ENCODE results near the gene ATF7IP. TPM values are rescaled to one million over a fixed set of nuclear protein-coding genes. Genes with fewer than 3 reads are reported as not detected.
"Not testable (repeated sequence)": the region's sequence is repeated elsewhere in the genome, so short reads cannot be mapped to it uniquely, and the experiment has no call there.

Gene ATF7IP
- total RNA-seq (2014; rRNA removed; shearing (Covaris generic)) = 10.4 and 11.1 TPM in 2 replicates

- DNase-seq (ENCODE audit: low spot score) = peak; percentile 97
Observed at GRCh38 chr12:14365294-14366208, at the start of gene ATF7IP. ATF7IP (plus strand) TSS chr12:14365682; CDS start chr12:14423916, 58,234 bp downstream.

- no peak for DNase-seq (ENCODE audit: low spot score)
Observed at GRCh38 chr12:14317362-14318146, 47.9 kb upstream of the ATF7IP start.

- not testable (repeated sequence) for DNase-seq (ENCODE audit: low spot score)
Observed at GRCh38 chr12:14319704-14320427, 45.6 kb upstream of the ATF7IP start.

GRCh38 chr12:14322403-14322802 lies 43.1 kb upstream of the ATF7IP start:
- DNase-seq (ENCODE audit: low spot score) = no peak

- DNase-seq (ENCODE audit: low spot score) = no peak
Observed at GRCh38 chr12:14325716-14326343, 39.7 kb upstream of the ATF7IP start.

- DNase-seq (ENCODE audit: low spot score) = no peak
Observed at GRCh38 chr12:14326699-14327098, 38.8 kb upstream of the ATF7IP start.

GRCh38 chr12:14327711-14328110 lies 37.8 kb upstream of the ATF7IP start:
- no peak for DNase-seq (ENCODE audit: low spot score)

GRCh38 chr12:14332482-14332881 lies 33.0 kb upstream of the ATF7IP start:
- DNase-seq (ENCODE audit: low spot score) = no peak

GRCh38 chr12:14340371-14340770 lies 25.1 kb upstream of the ATF7IP start:
- DNase-seq (ENCODE audit: low spot score) = no peak

GRCh38 chr12:14351524-14351923 lies 14.0 kb upstream of the ATF7IP start:
- DNase-seq (ENCODE audit: low spot score) = not testable (repeated sequence)

GRCh38 chr12:14352066-14352465 lies 13.4 kb upstream of the ATF7IP start:
- DNase-seq (ENCODE audit: low spot score) = not testable (repeated sequence)

- DNase-seq (ENCODE audit: low spot score) = not testable (repeated sequence)
Observed at GRCh38 chr12:14354665-14355064, 10.8 kb upstream of the ATF7IP start.

GRCh38 chr12:14356147-14356546 lies 9.3 kb upstream of the ATF7IP start:
- peak; percentile 6 for DNase-seq (ENCODE audit: low spot score)

GRCh38 chr12:14357486-14357885 lies 8.0 kb upstream of the ATF7IP start:
- no peak for DNase-seq (ENCODE audit: low spot score)

- DNase-seq (ENCODE audit: low spot score) = no peak
Observed at GRCh38 chr12:14362352-14362751, 3.1 kb upstream of the ATF7IP start.

GRCh38 chr12:14364583-14365271 lies 755 bp upstream of the ATF7IP start:
- DNase-seq (ENCODE audit: low spot score) = no peak

GRCh38 chr12:14366209-14367039 lies 942 bp downstream of the ATF7IP start:
- no peak for DNase-seq (ENCODE audit: low spot score)

GRCh38 chr12:14367040-14367661 lies 1.7 kb downstream of the ATF7IP start:
- DNase-seq (ENCODE audit: low spot score) = peak; percentile 34

GRCh38 chr12:14369311-14369710 lies 3.8 kb downstream of the ATF7IP start:
- no peak for DNase-seq (ENCODE audit: low spot score)
